GM12878 (cell line): ENCODE results near the gene ZNF618. TPM values are rescaled to one million over a fixed set of nuclear protein-coding genes. Genes with fewer than 3 reads are reported as not detected.

Experiments used
- ATAC-seq: fragments of 200-7000 bp; cut with Tn5 transposase; 3 replicates; pipeline ENCODE4 v1.9.1; 2020; ENCODE audit warnings: mild to moderate bottlenecking, moderate library complexity
- BruUV-seq: library from RNA; stranded (reverse); fragments of 400-500 nt; replicated peaks from 2 replicates; lab custom pipeline; 2021; lab: Mats Ljungman, UMichigan
- CTCF ChIA-PET: fragments of 300-600 bp; sonication (Branson Sonifier 250); formaldehyde crosslinking; extraction: SDS; loops from one replicate; lab custom pipeline; 2021; ENCODE audit warnings: inconsistent platforms; lab: Yijun Ruan, JAX
- POLR2A ChIA-PET: fragments of 350-600 bp; formaldehyde crosslinking; extraction: SDS; loops from one replicate; lab custom pipeline; 2021; ENCODE audit warnings: inconsistent platforms; lab: Charles Lee
- RAD21 ChIA-PET: fragments of 300-600 bp; sonication (Branson Sonifier 250); formaldehyde crosslinking; loops from one replicate; lab custom pipeline; 2023; ENCODE audit warnings: antibody characterized with exemption; ENCODE audit not compliant: unreplicated experiment; lab: Charles Lee
- SMC1A ChIA-PET: fragments of 300-600 bp; sonication (Branson Sonifier 250); formaldehyde crosslinking; loops from one replicate; lab custom pipeline; 2023; ENCODE audit not compliant: unreplicated experiment, uncharacterized antibody; lab: Charles Lee
- DNase-seq: peaks from one replicate; pipeline ENCODE4 v3.0.0-alpha.2; 2011; ENCODE audit warnings: low read depth, low spot score
- FAIRE-seq: peaks from 3 replicates; lab custom pipeline; 2011; peaks lifted over from hg19 to GRCh38; lab: Jason Lieb, UNC
- H2AFZ ChIP-seq: 2 replicates; pipeline ENCODE4 v1.6.0; 2011; ENCODE audit warnings: low read depth, low read length, control low read depth; ENCODE audit not compliant: control insufficient read depth
- H3K27ac ChIP-seq: 2 replicates; pipeline ENCODE4 v1.5.1; 2011; ENCODE audit warnings: control low read depth; ENCODE audit not compliant: control insufficient read depth, insufficient read depth
- H3K27me3 ChIP-seq, 2 experiments: replicated peaks in 1 of 2; 2 replicates each; pipeline versions ENCODE4 v1.6.0 to v1.6.1; 2011; ENCODE audit warnings: low read length in 1 of 2; ENCODE audit not compliant: control insufficient read depth in 2 of 2, insufficient read depth in 2 of 2
- H3K36me3 ChIP-seq, 2 experiments: 2 replicates each; pipeline ENCODE4 v1.5.1; 2011; ENCODE audit warnings: low read length in 1 of 2; ENCODE audit not compliant: control insufficient read depth in 2 of 2, insufficient read depth in 2 of 2
- H3K4me1 ChIP-seq: 2 replicates; pipeline ENCODE4 v1.6.1; 2011; ENCODE audit warnings: mild to moderate bottlenecking, low read length, moderate library complexity, mixed read lengths; ENCODE audit not compliant: control insufficient read depth, insufficient read depth
- H3K4me2 ChIP-seq: 2 replicates; pipeline ENCODE4 v1.6.0; 2011; ENCODE audit warnings: control low read depth; ENCODE audit not compliant: control insufficient read depth, insufficient read depth
- H3K4me3 ChIP-seq: fragments of 200-600 bp; sonication (generic); 2 replicates; pipeline ENCODE4 v1.5.1; 2016
- H3K79me2 ChIP-seq: 2 replicates; pipeline ENCODE4 v1.6.0; 2011; ENCODE audit warnings: low read length; ENCODE audit not compliant: control insufficient read depth, insufficient read depth
- H3K9ac ChIP-seq: 2 replicates; pipeline ENCODE4 v1.8.0; 2011; ENCODE audit warnings: low read length, control low read depth, mixed read lengths; ENCODE audit not compliant: control insufficient read depth, insufficient read depth
- H3K9me3 ChIP-seq: replicated peaks from 3 replicates; pipeline ENCODE4 v1.5.1; 2011; ENCODE audit warnings: mild to moderate bottlenecking, low read length; ENCODE audit not compliant: control insufficient read depth, insufficient read depth
- H4K20me1 ChIP-seq: 2 replicates; pipeline ENCODE4 v1.6.0; 2011; ENCODE audit not compliant: control insufficient read depth, insufficient read depth
- ATF7 ChIP-seq: fragments of 450-650 bp; IDR thresholded peaks from 2 replicates; pipeline ENCODE4 v1.6.1; 2016; ENCODE audit warnings: low read depth, mild to moderate bottlenecking
- SPI1 ChIP-seq: IDR thresholded peaks from 2 replicates; pipeline ENCODE4 v1.6.1; 2011; ENCODE audit warnings: low read depth, mild to moderate bottlenecking, low read length, moderate library complexity, borderline replicate concordance; ENCODE audit not compliant: insufficient read depth
- ZBTB40 ChIP-seq: fragments of 450-650 bp; IDR thresholded peaks from 2 replicates; pipeline ENCODE4 v1.6.1; 2016; ENCODE audit warnings: mild to moderate bottlenecking, moderate library complexity, borderline replicate concordance
- WGBS: methylation state at CpG from one replicate; pipeline ENCODE4 v1.1.6; 2016; ENCODE audit warnings: low lambda C conversion rate; ENCODE audit not compliant: insufficient replicate concordance, insufficient coverage; ENCODE audit errors: missing lambda C conversion rate; 5-methylcytosine and 5-hydroxymethylcytosine counted together
- in situ Hi-C: fragments of 300-500 bp; cut with MboI; formaldehyde crosslinking; loops from 9 replicates; pipeline ENCODE4 v1.14.3; 2018; ENCODE audit warnings: mixed read lengths
- intact Hi-C: fragments of 100-400 bp; cut with micrococcal nuclease; formaldehyde crosslinking; loops from one replicate; pipeline ENCODE4 v1.14.2; 2022; ENCODE audit not compliant: unreplicated experiment
- polyA plus RNA-seq, 11 experiments: library from polyadenylated mRNA; depleted of rRNA in 4 of 11; unstranded in 6 of 11; stranded (reverse) in 5 of 11; fragments of >200 nt; fragmentation: Nextera tagmentation in 4 of 11; fragmentation: Illumina TruSeq in 1 of 11; extraction: Ambion mirVana in 4 of 11; extraction: Trizol in 1 of 11; gene quantifications; 1 replicate in 1 of 11; 2 replicates in 10 of 11; pipeline versions ENCODE4 v1.2.1 to v1.2.3, GENCODE V29; 2011 to 2016; ENCODE audit warnings: inconsistent platforms in 2 of 11, missing spikeins in 2 of 11, low read depth in 1 of 11
- total RNA-seq, 4 experiments: library from RNA; depleted of rRNA in 3 of 4; stranded (reverse); fragments of >200 nt in 3 of 4; fragmentation: Illumina TruSeq in 1 of 4; extraction: Trizol in 1 of 4; gene quantifications; 2 replicates each; pipeline versions ENCODE4 v1.2.1 to v1.2.3, GENCODE V29; 2013 to 2021

The ZNF618 gene
- total and polyA plus RNA-seq, 10 of the 15 experiments (the other 5 are each of a cell fraction or from before 2014, with no cell fraction given), result 0.01 to 0.24 (median 0.06) TPM; not detected in 2

- FAIRE-seq, result no peak
- ChIA-PET RAD21 (no interaction called here), SMC1A (no interaction called here), CTCF (no interaction called here), POLR2A (no interaction called here)
- in situ Hi-C loops (loop anchor here (25.0 kb wide), 1 partner anchor 565 kb away; the partner anchor contains the start of gene RGS3), intact Hi-C loops (no loop called here)
- no peaks in the 10 kb centered on the region for H3K36me3 ChIP-seq
- no peaks in the 10 kb centered on the region; the same call in 2 of the 3 replicates for H3K9me3 ChIP-seq
- no peak overlapping the region for H3K9ac ChIP-seq
- H3K27me3 ChIP-seq, result no peaks in the 10 kb centered on the region
- no peak for DNase-seq
- no peak overlapping the region for H2AFZ ChIP-seq
- no peaks in the 10 kb centered on the region for H4K20me1 ChIP-seq
- no peaks in the 10 kb centered on the region for H3K79me2 ChIP-seq
- H3K4me3 ChIP-seq, result no peak overlapping the region
- H3K27ac ChIP-seq, result no peak overlapping the region
- TF ChIP-seq SPI1, result peak; percentile 7; the same call in 1 of the 2 replicates
- TF ChIP-seq ZBTB40, result no peak
- no peak for TF ChIP-seq ATF7
- ATAC-seq, result no peak
- WGBS, result 3% methylated on average over 13 of the region's 13 CpGs
- no peak overlapping the region for H3K4me2 ChIP-seq
- no peaks in the 10 kb centered on the region for H3K4me1 ChIP-seq
- no TSS peak for BruUV-seq
Observed at GRCh38 chr9:114027159-114027862, 151.2 kb downstream of the ZNF618 start.
